HCT116 (cell line): ENCODE results near the gene RSPO4. TPM values are rescaled to one million over a fixed set of nuclear protein-coding genes. Genes with fewer than 3 reads are reported as not detected.

Experiments
- ATAC-seq: fragments of 200-7000 bp; cut with Tn5 transposase; 2 replicates; pipeline ENCODE4 v1.9.1; 2020; ENCODE audit warnings: mild to moderate bottlenecking, moderate library complexity
- BruUV-seq: library from RNA; stranded (reverse); fragments of 400-500 nt; replicated peaks from 2 replicates; lab custom pipeline; 2021; lab: Mats Ljungman, UMichigan
- CTCF ChIA-PET: fragments of 300-600 bp; sonication (Branson Sonifier 250); formaldehyde crosslinking; loops from one replicate; lab custom pipeline; 2021; ENCODE audit warnings: antibody characterized with exemption; lab: Charles Lee
- POLR2A ChIA-PET: fragments of 300-600, 350-600 bp; sonication (Branson Sonifier 250); formaldehyde crosslinking; loops from one replicate; lab custom pipeline; 2021; ENCODE audit warnings: antibody characterized with exemption; lab: Charles Lee
- RAD21 ChIA-PET, 2 experiments: fragments of 300-600 bp; sonication (Branson Sonifier 250); formaldehyde crosslinking; loops; one replicate each; lab custom pipeline; 2023; ENCODE audit warnings: low total read pairs in 2 of 2; ENCODE audit not compliant: uncharacterized antibody in 2 of 2, unreplicated experiment in 2 of 2, low non-redundant PET in 1 of 2; lab: Charles Lee
- DNase-seq: peaks from one replicate; pipeline ENCODE4 v3.0.0-alpha.2; 2010; ENCODE audit warnings: low read depth, low spot score
- H2AFZ ChIP-seq: fragments of 200-600 bp; shearing (Covaris generic), sonication (generic); 2 replicates; pipeline ENCODE4 v1.6.1; 2017; ENCODE audit warnings: low read depth, mixed run types, mixed read lengths, antibody characterized with exemption, low read length; ENCODE audit not compliant: poor library complexity, severe bottlenecking
- H3K27ac ChIP-seq: 2 replicates; pipeline ENCODE4 v1.5.1; 2012; ENCODE audit warnings: low read depth, low read length
- H3K27me3 ChIP-seq: fragments of 200-600 bp; sonication (generic); 2 replicates; pipeline ENCODE4 v1.6.1; 2016; ENCODE audit warnings: mixed run types, low read length, mixed read lengths; ENCODE audit not compliant: insufficient read depth
- H3K36me3 ChIP-seq, 2 experiments: fragments of 200-500 bp in 1 of 2; fragments of 200-600 bp in 1 of 2; sonication (Bioruptor generic) in 1 of 2; sonication (generic) in 1 of 2; 2 replicates each; pipeline versions ENCODE4 v1.5.1 to v1.6.1; 2014 to 2016; ENCODE audit warnings: low read length in 2 of 2, inconsistent platforms in 1 of 2, mixed read lengths in 1 of 2, mixed run types in 1 of 2; ENCODE audit not compliant: insufficient read depth in 2 of 2, control insufficient read depth in 1 of 2
- H3K4me1 ChIP-seq, 2 experiments: fragments of 200-600 bp in 1 of 2; sonication (generic) in 1 of 2; 2 replicates each; pipeline versions ENCODE4 v1.5.1 to v1.6.1; 2012 to 2017; ENCODE audit warnings: low read length in 2 of 2, inconsistent platforms in 1 of 2, mild to moderate bottlenecking in 1 of 2, mixed read lengths in 1 of 2, mixed run types in 1 of 2, moderate library complexity in 1 of 2; ENCODE audit not compliant: insufficient read depth in 2 of 2, control insufficient read depth in 1 of 2
- H3K4me2 ChIP-seq: fragments of 200-600 bp; sonication (generic); 2 replicates; pipeline ENCODE4 v1.6.1; 2017; ENCODE audit warnings: mixed run types, low read length, mixed read lengths
- H3K4me3 ChIP-seq, 2 experiments: fragments of 200-600 bp in 1 of 2; sonication (generic) in 1 of 2; replicated peaks in 1 of 2; 2 replicates each; pipeline ENCODE4 v1.5.1; 2011 to 2016; ENCODE audit warnings: low read length in 2 of 2, control low read depth in 1 of 2, low read depth in 1 of 2, mild to moderate bottlenecking in 1 of 2, mixed read lengths in 1 of 2, mixed run types in 1 of 2
- H3K79me2 ChIP-seq: fragments of 200-600 bp; sonication (generic); 2 replicates; pipeline ENCODE4 v1.6.1; 2017; ENCODE audit warnings: mild to moderate bottlenecking, mixed run types, low read length, moderate library complexity, mixed read lengths; ENCODE audit not compliant: insufficient read depth
- H3K9ac ChIP-seq: fragments of 200-600 bp; sonication (generic); 2 replicates; pipeline ENCODE4 v1.6.1; 2016; ENCODE audit warnings: low read length, mixed read lengths
- H3K9me2 ChIP-seq: fragments of 200-600 bp; sonication (generic), shearing (Covaris generic); 2 replicates; pipeline ENCODE4 v1.6.1; 2017; ENCODE audit warnings: mixed run types, mild to moderate bottlenecking, moderate library complexity; ENCODE audit not compliant: insufficient read depth
- H3K9me3 ChIP-seq, 2 experiments: fragments of 200-500 bp in 1 of 2; fragments of 200-600 bp in 1 of 2; sonication (Bioruptor generic) in 1 of 2; sonication (generic) in 1 of 2; 2 replicates each; pipeline ENCODE4 v1.6.1; 2014 to 2017; ENCODE audit warnings: low read length in 2 of 2, mixed read lengths in 2 of 2, inconsistent platforms in 1 of 2, low read depth in 1 of 2, mild to moderate bottlenecking in 1 of 2, mixed run types in 1 of 2, moderate library complexity in 1 of 2; ENCODE audit not compliant: control insufficient read depth in 1 of 2, insufficient read depth in 1 of 2
- H4K20me1 ChIP-seq: fragments of 200-600 bp; sonication (generic), shearing (Covaris generic); 2 replicates; pipeline ENCODE4 v1.6.1; 2017; ENCODE audit warnings: mixed run types, mild to moderate bottlenecking, moderate library complexity; ENCODE audit not compliant: insufficient read depth
- CBX3 ChIP-seq: IDR thresholded peaks from 2 replicates; pipeline ENCODE4 v1.6.1; 2012; ENCODE audit warnings: low read depth
- ELF1 ChIP-seq: IDR thresholded peaks from 2 replicates; pipeline ENCODE4 v1.6.1; 2012; ENCODE audit warnings: low read depth, borderline replicate concordance
- EZH2 ChIP-seq: fragments of 200-600 bp; sonication (generic); IDR thresholded peaks from 2 replicates; pipeline ENCODE4 v1.6.1; 2017; ENCODE audit warnings: antibody characterized with exemption, mixed run types
- EZH2phosphoT487 ChIP-seq: fragments of 200-600 bp; IDR thresholded peaks from 2 replicates; pipeline ENCODE4 v1.6.1; 2018; ENCODE audit warnings: antibody characterized with exemption, borderline replicate concordance
- POLR2AphosphoS5 ChIP-seq: IDR thresholded peaks from 2 replicates; pipeline ENCODE4 v1.6.1; 2011; ENCODE audit warnings: mild to moderate bottlenecking, low read depth, low read length, moderate library complexity
- RAD21 ChIP-seq: IDR thresholded peaks from 2 replicates; pipeline ENCODE4 v1.6.1; 2012; ENCODE audit warnings: low read depth, mild to moderate bottlenecking
- SIN3A ChIP-seq: IDR thresholded peaks from 2 replicates; pipeline ENCODE4 v1.6.1; 2012; ENCODE audit warnings: low read depth
- SP1 ChIP-seq: IDR thresholded peaks from 2 replicates; pipeline ENCODE4 v1.6.1; 2012; ENCODE audit warnings: low read depth
- SRF ChIP-seq: IDR thresholded peaks from 2 replicates; pipeline ENCODE4 v1.6.1; 2012; ENCODE audit warnings: low read depth
- TCF7L2 ChIP-seq: IDR thresholded peaks from 2 replicates; pipeline ENCODE4 v1.7.0; 2011; ENCODE audit warnings: borderline replicate concordance, inconsistent platforms; ENCODE audit not compliant: insufficient read depth, insufficient read length; ENCODE audit errors: extremely low read depth
- YY1 ChIP-seq: IDR thresholded peaks from 2 replicates; pipeline ENCODE4 v1.6.1; 2011; ENCODE audit warnings: low read length, low read depth, moderate library complexity, mild to moderate bottlenecking; ENCODE audit not compliant: insufficient replicate concordance; ENCODE audit errors: extremely low read depth
- ZFX ChIP-seq: fragments of 450-650 bp; IDR thresholded peaks from 2 replicates; pipeline ENCODE4 v1.6.1; 2017
- ZNF274 ChIP-seq: fragments of 200-500 bp; sonication (Bioruptor generic); IDR thresholded peaks from 2 replicates; pipeline ENCODE4 v1.6.1; 2014; ENCODE audit warnings: mild to moderate bottlenecking, low read depth, low read length, inconsistent platforms
- intact Hi-C: fragments of 100-400 bp; cut with micrococcal nuclease; formaldehyde crosslinking; loops from 2 replicates; pipeline ENCODE4 v1.10.0; 2022
- total RNA-seq: library from RNA; stranded (reverse); gene quantifications from one replicate; pipeline ENCODE4 v1.2.1, GENCODE V29; 2021; ENCODE audit not compliant: unreplicated experiment
- TF ChIP-seq, protein P1 (sequence below): IDR thresholded peaks from 2 replicates; pipeline ENCODE4 v1.6.1; 2012
- TF ChIP-seq, protein P2 (sequence below), 3 experiments: fragments of 200-600 bp in 1 of 3; sonication (generic) in 1 of 3; IDR thresholded peaks in 2 of 3; conservative IDR thresholded peaks in 1 of 3; 2 replicates each; pipeline ENCODE4 v1.5.1; 2012 to 2017; ENCODE audit warnings: low read depth in 2 of 3, low read length in 2 of 3, antibody characterized with exemption in 1 of 3, borderline replicate concordance in 1 of 3, control low read depth in 1 of 3, mild to moderate bottlenecking in 1 of 3, mixed read lengths in 1 of 3, mixed run types in 1 of 3, moderate library complexity in 1 of 3; ENCODE audit not compliant: insufficient read depth in 1 of 3
- TF ChIP-seq, protein P3 (sequence below): IDR thresholded peaks from 2 replicates; pipeline ENCODE4 v1.6.1; 2011; ENCODE audit warnings: mild to moderate bottlenecking, low read length, moderate library complexity; ENCODE audit not compliant: insufficient replicate concordance; ENCODE audit errors: extremely low read depth
- TF ChIP-seq, protein P4 (sequence below): IDR thresholded peaks from 2 replicates; pipeline ENCODE4 v1.6.1; 2012; ENCODE audit warnings: low read depth

The RSPO4 gene
- total RNA-seq, 1 experiment from 2014 or later: 0.84 TPM

DNA sequence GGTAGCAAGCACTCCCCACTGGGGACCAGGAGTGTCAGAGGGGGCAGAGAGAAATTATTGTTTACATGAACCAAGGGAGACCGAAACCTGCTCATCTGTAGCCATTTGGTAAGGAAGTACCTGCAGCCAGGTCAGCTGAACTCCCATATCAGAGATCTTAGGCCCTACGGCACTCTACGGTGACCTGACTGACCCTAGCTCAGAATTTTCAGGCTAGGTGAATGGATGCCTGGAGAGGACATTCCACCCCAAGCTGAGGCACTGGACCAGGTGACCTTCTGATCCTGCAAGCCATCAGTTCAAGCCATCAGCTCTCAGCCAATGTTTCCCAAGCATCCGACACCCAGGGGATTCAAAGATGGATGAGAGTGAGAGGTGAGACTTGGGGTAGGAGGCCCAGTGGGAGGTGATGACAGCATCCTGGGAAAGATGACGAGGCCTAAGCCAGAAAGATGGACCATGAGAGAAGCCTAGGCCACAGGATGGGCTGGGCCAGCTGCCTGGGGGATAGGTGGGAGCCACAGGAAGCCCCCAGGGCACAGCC, 88.7 kb downstream of the RSPO4 start:
- ChIA-PET RAD21 (no interaction called here), CTCF (interaction anchor here (1.9 kb wide), 1 partner anchor 9 kb away, joined by 4 read pairs; no protein-coding TSS in a partner anchor), POLR2A (no interaction called here)
- Histone ChIP-seq H3K9me2 (no peaks in the 10 kb centered on the region), H3K27ac (no peak overlapping the region), H3K9ac (no peak overlapping the region), H3K4me1 (no peaks in the 10 kb centered on the region; a peak in 1 of 4 replicates), H3K27me3 (no peaks in the 10 kb centered on the region), H3K79me2 (no peaks in the 10 kb centered on the region), H3K36me3 (no peaks in the 10 kb centered on the region), H2AFZ (no peak overlapping the region), H3K4me3 (no peak overlapping the region), H3K4me2 (no peak overlapping the region), H4K20me1 (no peaks in the 10 kb centered on the region), H3K9me3 (no peaks in the 10 kb centered on the region)
- intact Hi-C loops: no loop called here
- DNase-seq (no peak), ATAC-seq (no peak)
- BruUV-seq: no TSS peak
- TF ChIP-seq YY1: no peak
- TF ChIP-seq, protein P1, sequence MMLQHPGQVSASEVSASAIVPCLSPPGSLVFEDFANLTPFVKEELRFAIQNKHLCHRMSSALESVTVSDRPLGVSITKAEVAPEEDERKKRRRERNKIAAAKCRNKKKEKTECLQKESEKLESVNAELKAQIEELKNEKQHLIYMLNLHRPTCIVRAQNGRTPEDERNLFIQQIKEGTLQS: no peak
- TF ChIP-seq POLR2AphosphoS5: no peak
- no peak for TF ChIP-seq ZFX
- no peak for TF ChIP-seq SRF
- TF ChIP-seq, protein P2, sequence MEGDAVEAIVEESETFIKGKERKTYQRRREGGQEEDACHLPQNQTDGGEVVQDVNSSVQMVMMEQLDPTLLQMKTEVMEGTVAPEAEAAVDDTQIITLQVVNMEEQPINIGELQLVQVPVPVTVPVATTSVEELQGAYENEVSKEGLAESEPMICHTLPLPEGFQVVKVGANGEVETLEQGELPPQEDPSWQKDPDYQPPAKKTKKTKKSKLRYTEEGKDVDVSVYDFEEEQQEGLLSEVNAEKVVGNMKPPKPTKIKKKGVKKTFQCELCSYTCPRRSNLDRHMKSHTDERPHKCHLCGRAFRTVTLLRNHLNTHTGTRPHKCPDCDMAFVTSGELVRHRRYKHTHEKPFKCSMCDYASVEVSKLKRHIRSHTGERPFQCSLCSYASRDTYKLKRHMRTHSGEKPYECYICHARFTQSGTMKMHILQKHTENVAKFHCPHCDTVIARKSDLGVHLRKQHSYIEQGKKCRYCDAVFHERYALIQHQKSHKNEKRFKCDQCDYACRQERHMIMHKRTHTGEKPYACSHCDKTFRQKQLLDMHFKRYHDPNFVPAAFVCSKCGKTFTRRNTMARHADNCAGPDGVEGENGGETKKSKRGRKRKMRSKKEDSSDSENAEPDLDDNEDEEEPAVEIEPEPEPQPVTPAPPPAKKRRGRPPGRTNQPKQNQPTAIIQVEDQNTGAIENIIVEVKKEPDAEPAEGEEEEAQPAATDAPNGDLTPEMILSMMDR (IDR thresholded peaks at IDR 0.05 in 2 of 3, conservative IDR thresholded peaks at IDR 0.05 in 1 of 3; ENCODE audit: borderline replicate concordance in 1 of 3, insufficient read depth in 1 of 3, low read depth in 2 of 3, low read length in 2 of 3): no peak
- TF ChIP-seq, protein P3, sequence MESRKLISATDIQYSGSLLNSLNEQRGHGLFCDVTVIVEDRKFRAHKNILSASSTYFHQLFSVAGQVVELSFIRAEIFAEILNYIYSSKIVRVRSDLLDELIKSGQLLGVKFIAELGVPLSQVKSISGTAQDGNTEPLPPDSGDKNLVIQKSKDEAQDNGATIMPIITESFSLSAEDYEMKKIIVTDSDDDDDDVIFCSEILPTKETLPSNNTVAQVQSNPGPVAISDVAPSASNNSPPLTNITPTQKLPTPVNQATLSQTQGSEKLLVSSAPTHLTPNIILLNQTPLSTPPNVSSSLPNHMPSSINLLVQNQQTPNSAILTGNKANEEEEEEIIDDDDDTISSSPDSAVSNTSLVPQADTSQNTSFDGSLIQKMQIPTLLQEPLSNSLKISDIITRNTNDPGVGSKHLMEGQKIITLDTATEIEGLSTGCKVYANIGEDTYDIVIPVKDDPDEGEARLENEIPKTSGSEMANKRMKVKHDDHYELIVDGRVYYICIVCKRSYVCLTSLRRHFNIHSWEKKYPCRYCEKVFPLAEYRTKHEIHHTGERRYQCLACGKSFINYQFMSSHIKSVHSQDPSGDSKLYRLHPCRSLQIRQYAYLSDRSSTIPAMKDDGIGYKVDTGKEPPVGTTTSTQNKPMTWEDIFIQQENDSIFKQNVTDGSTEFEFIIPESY: no peak
- no peak for TF ChIP-seq SP1
- TF ChIP-seq EZH2: no peak
- TF ChIP-seq RAD21: no peak
- no peak for TF ChIP-seq CBX3
- TF ChIP-seq ELF1: no peak
- TF ChIP-seq TCF7L2: no peak
- TF ChIP-seq, protein P4, sequence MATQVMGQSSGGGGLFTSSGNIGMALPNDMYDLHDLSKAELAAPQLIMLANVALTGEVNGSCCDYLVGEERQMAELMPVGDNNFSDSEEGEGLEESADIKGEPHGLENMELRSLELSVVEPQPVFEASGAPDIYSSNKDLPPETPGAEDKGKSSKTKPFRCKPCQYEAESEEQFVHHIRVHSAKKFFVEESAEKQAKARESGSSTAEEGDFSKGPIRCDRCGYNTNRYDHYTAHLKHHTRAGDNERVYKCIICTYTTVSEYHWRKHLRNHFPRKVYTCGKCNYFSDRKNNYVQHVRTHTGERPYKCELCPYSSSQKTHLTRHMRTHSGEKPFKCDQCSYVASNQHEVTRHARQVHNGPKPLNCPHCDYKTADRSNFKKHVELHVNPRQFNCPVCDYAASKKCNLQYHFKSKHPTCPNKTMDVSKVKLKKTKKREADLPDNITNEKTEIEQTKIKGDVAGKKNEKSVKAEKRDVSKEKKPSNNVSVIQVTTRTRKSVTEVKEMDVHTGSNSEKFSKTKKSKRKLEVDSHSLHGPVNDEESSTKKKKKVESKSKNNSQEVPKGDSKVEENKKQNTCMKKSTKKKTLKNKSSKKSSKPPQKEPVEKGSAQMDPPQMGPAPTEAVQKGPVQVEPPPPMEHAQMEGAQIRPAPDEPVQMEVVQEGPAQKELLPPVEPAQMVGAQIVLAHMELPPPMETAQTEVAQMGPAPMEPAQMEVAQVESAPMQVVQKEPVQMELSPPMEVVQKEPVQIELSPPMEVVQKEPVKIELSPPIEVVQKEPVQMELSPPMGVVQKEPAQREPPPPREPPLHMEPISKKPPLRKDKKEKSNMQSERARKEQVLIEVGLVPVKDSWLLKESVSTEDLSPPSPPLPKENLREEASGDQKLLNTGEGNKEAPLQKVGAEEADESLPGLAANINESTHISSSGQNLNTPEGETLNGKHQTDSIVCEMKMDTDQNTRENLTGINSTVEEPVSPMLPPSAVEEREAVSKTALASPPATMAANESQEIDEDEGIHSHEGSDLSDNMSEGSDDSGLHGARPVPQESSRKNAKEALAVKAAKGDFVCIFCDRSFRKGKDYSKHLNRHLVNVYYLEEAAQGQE: no peak
- TF ChIP-seq ZNF274: no peak
- TF ChIP-seq SIN3A: no peak
- TF ChIP-seq EZH2phosphoT487: no peak
